ENCODE data around the gene PLD1. TPM values are rescaled to one million over a fixed set of nuclear protein-coding genes. Genes with fewer than 3 reads are reported as not detected.

PLD1 gene
- total and polyA plus RNA-seq, 10 of the 15 experiments (the other 5 are each of a cell fraction or from before 2014, with no cell fraction given), result 2.9 to 108 (median 3.6) TPM

DNA sequence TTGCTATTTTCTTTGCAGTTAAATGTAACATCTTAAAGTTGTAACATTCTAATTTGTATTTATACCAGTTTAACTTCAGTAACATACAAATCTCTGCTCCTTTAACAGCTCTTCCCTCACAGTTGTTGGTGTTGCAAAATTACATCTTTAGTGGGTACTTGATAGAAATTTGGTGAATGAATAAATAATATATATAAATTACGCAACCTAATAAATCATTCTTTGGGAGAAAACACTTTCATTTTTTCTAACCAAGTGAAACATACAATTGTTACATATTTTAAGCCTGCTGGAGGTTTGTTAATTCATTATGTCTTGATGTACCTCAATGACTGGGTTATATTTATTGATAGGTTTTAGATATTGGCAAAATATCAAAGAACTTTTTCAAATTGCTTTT lies 118.8 kb downstream of the PLD1 start:
- SMC1A ChIA-PET (ENCODE audit: uncharacterized antibody, unreplicated experiment), result interaction anchor here (0.6 to 4.2 kb wide), 11 partner anchors 10 to 526 kb away, joined by 3 to 46 read pairs (median 4); no protein-coding TSS in a partner anchor
- no peaks in the 10 kb centered on the region for H4K20me1 ChIP-seq (ENCODE audit: control insufficient read depth, insufficient read depth)
- no peak overlapping the region for H2AFZ ChIP-seq (ENCODE audit: control insufficient read depth, low read depth, low read length)
- no peaks in the 10 kb centered on the region for H3K79me2 ChIP-seq (ENCODE audit: control insufficient read depth, insufficient read depth, low read length)
- CTCF ChIA-PET, result interaction anchor here (0.7 to 2.8 kb wide), 7 partner anchors 9 to 143 kb away, joined by 3 to 13 read pairs (median 4); no protein-coding TSS in a partner anchor
- WGBS (ENCODE audit: insufficient coverage, insufficient replicate concordance, low lambda C conversion rate, missing lambda C conversion rate), result 89% methylated on average over 1 of the region's 1 CpG
- H3K4me2 ChIP-seq (ENCODE audit: control insufficient read depth, insufficient read depth), result no peak overlapping the region
- H3K4me3 ChIP-seq, result no peak overlapping the region
- no TSS peak for BruUV-seq (replicated peaks)
- POLR2A ChIA-PET, result interaction anchor here (1.8 kb wide), 1 partner anchor 81 kb away, joined by 7 read pairs; no protein-coding TSS in a partner anchor
- no peaks in the 10 kb centered on the region; the same call in 2 of the 3 replicates for H3K9me3 ChIP-seq (replicated peaks; ENCODE audit: control insufficient read depth, insufficient read depth, low read length)
- RAD21 ChIA-PET (ENCODE audit: unreplicated experiment), result interaction anchor here (1.4 to 3.5 kb wide), 2 partner anchors 13 to 80 kb away, joined by 4 to 33 read pairs; no protein-coding TSS in a partner anchor
- ATAC-seq (no peak), FAIRE-seq (no peak), DNase-seq (ENCODE audit: low read depth, low spot score) (no peak)
- H3K9ac ChIP-seq (ENCODE audit: control insufficient read depth, insufficient read depth, low read length), result no peak overlapping the region
- no peaks in the 10 kb centered on the region for H3K36me3 ChIP-seq (ENCODE audit: control insufficient read depth in 2 of 2, insufficient read depth in 2 of 2, low read length in 1 of 2)
- no peak overlapping the region for H3K27ac ChIP-seq (ENCODE audit: control insufficient read depth, insufficient read depth)
- in situ Hi-C loops (cut with MboI), result no loop called here
- intact Hi-C loops (cut with micrococcal nuclease; ENCODE audit: unreplicated experiment), result no loop called here
- no peaks in the 10 kb centered on the region for H3K27me3 ChIP-seq (replicated peaks in 1 of 2; ENCODE audit: control insufficient read depth in 2 of 2, insufficient read depth in 2 of 2, low read length in 1 of 2)
- peaks cover 3% of the 10 kb centered on the region; the same call in 1 of the 2 replicates for H3K4me1 ChIP-seq (ENCODE audit: control insufficient read depth, insufficient read depth, low read length)
- no peak for TF ChIP-seq RAD51 (IDR thresholded peaks at IDR 0.05)
- TF ChIP-seq, protein P1, sequence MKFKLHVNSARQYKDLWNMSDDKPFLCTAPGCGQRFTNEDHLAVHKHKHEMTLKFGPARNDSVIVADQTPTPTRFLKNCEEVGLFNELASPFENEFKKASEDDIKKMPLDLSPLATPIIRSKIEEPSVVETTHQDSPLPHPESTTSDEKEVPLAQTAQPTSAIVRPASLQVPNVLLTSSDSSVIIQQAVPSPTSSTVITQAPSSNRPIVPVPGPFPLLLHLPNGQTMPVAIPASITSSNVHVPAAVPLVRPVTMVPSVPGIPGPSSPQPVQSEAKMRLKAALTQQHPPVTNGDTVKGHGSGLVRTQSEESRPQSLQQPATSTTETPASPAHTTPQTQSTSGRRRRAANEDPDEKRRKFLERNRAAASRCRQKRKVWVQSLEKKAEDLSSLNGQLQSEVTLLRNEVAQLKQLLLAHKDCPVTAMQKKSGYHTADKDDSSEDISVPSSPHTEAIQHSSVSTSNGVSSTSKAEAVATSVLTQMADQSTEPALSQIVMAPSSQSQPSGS (IDR thresholded peaks at IDR 0.05; ENCODE audit: low read length), result no peak
- no peak for TF ChIP-seq YY1 (IDR thresholded peaks at IDR 0.05; ENCODE audit: low read depth, low read length)
- no peak for TF ChIP-seq TAF1 (IDR thresholded peaks at IDR 0.05; ENCODE audit: borderline replicate concordance, low read depth, low read length)
- no peak for TF ChIP-seq RCOR1 (conservative IDR thresholded peaks at IDR 0.05; ENCODE audit: low read depth, low read length)
- TF ChIP-seq YBX1 (IDR thresholded peaks at IDR 0.05), result no peak
- TF ChIP-seq HSF1 (IDR thresholded peaks at IDR 0.05; ENCODE audit: low read depth, low read length), result no peak
- no peak for TF ChIP-seq NR2F1 (conservative IDR thresholded peaks at IDR 0.05)
- no peak for TF ChIP-seq SRF (IDR thresholded peaks at IDR 0.05; ENCODE audit: low read depth in 2 of 2, low read length in 2 of 2)
- TF ChIP-seq KLF5 (IDR thresholded peaks at IDR 0.05; ENCODE audit: partially characterized antibody), result no peak
- TF ChIP-seq ZNF592 (IDR thresholded peaks at IDR 0.05), result no peak
- no peak for TF ChIP-seq RUNX3 (IDR thresholded peaks at IDR 0.05; ENCODE audit: low read length)
- TF ChIP-seq FOXK2 (IDR thresholded peaks at IDR 0.05), result no peak
- no peak for TF ChIP-seq TARDBP (IDR thresholded peaks at IDR 0.05; ENCODE audit: borderline replicate concordance)
- no peak for TF ChIP-seq SPI1 (IDR thresholded peaks at IDR 0.05; ENCODE audit: borderline replicate concordance, insufficient read depth, low read depth, low read length)

All from GM12878 (cell line).